IPS-18a (cell line): ENCODE measurements around the gene CACNB4.

Experiments
- H3K27ac ChIP-seq: one replicate; pipeline ENCODE4 v1.5.1; 2013; ENCODE audit warnings: low read length
- H3K27me3 ChIP-seq: one replicate; pipeline ENCODE4 v1.6.1; 2013; ENCODE audit warnings: mild to moderate bottlenecking, low read length; ENCODE audit not compliant: control insufficient read depth, insufficient read depth
- H3K36me3 ChIP-seq: one replicate; pipeline ENCODE4 v1.6.1; 2013; ENCODE audit warnings: low read depth, low read length; ENCODE audit not compliant: control insufficient read depth
- H3K4me1 ChIP-seq: one replicate; pipeline ENCODE4 v1.6.1; 2013; ENCODE audit warnings: low read depth, low read length; ENCODE audit not compliant: control insufficient read depth
- H3K4me3 ChIP-seq: one replicate; pipeline ENCODE4 v1.5.1; 2013; ENCODE audit warnings: low read length
- H3K9ac ChIP-seq: one replicate; pipeline ENCODE4 v1.6.1; 2013; ENCODE audit warnings: mild to moderate bottlenecking, low read length, moderate library complexity
- H3K9me3 ChIP-seq: one replicate; pipeline ENCODE4 v1.6.1; 2013; ENCODE audit warnings: low read depth, low read length; ENCODE audit not compliant: control insufficient read depth

CACNB4 gene

DNA sequence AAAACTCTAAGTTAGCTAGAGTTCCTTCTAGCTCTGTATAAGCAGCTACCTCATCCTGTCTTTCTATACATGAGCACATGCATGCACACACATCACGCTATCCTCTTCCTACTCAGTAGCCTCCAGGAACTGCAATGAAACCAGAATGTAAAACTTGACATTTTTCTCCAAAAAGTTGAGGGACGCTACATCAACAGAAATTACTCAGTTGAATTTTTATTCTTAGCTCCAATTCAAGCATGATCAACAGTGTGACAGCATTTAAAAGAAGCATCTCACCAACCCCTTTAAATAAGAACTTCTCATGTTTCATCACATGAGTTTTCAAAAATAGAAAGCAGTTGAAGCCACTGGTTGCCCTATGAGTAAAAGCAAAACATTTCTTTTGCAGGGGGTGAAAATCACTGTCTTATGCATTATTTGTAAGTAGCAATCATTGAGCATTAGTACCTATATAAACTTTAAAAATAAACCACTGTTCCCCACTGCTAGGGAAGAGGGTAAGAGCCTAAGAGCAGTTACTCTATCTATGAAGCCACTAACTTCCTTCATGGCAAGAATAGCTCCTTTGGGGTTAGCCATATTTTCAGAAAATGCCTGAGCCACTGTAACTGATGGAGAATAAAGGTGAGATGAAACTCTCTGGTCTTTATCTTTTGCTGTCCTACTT lies 192.7 kb downstream of the CACNB4 start:
- no peaks in the 10 kb centered on the region for H3K36me3 ChIP-seq
- no peak overlapping the region for H3K4me3 ChIP-seq
- H3K9ac ChIP-seq: no peak overlapping the region
- H3K27ac ChIP-seq: no peak overlapping the region
- H3K27me3 ChIP-seq: no peaks in the 10 kb centered on the region
- peaks cover 7% of the 10 kb centered on the region for H3K4me1 ChIP-seq
- no peaks in the 10 kb centered on the region for H3K9me3 ChIP-seq

DNA sequence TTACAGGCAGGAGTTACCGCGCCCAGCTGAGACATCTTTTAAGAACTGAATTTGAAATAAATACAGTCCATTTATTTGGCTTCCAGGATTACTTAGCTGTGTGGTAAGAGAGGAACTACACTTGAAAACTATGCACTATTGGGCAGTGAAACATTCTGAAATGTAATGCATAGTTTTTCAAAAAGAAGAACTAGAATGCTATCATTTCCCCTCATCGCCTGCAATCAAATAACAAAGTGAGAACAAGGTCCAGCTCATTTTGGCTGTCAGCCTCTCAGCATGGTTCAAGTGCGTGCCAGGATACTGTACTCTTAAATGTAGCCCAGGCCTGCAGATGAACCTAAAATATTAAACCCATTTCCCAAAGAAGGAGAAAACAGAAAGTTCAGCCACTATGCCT lies 194.0 kb downstream of the CACNB4 start:
- no peak overlapping the region for H3K9ac ChIP-seq
- no peaks in the 10 kb centered on the region for H3K27me3 ChIP-seq
- H3K27ac ChIP-seq: no peak overlapping the region
- H3K4me1 ChIP-seq: peaks cover 7% of the 10 kb centered on the region
- H3K36me3 ChIP-seq: no peaks in the 10 kb centered on the region
- no peak overlapping the region for H3K4me3 ChIP-seq
- no peaks in the 10 kb centered on the region for H3K9me3 ChIP-seq

DNA sequence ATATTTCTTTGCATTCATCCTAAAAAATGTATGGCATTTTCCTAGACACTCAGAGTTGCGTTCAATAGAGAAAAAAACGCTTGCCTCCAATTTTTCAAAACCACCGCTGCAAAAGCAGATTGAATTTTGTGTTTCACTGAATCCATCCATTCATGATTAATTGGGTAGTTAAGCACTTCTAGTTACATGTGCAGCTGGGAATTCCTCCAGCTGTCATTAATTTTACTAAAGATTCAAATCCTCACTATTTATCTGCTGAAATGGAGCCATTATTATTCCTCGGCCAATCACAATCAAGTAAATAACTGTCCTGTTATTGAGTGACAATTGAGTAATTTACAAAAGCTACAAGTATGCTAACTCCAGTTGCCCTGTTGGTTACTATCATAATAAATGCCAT lies 194.8 kb downstream of the CACNB4 start:
- no peaks in the 10 kb centered on the region for H3K36me3 ChIP-seq
- H3K4me3 ChIP-seq: no peak overlapping the region
- H3K4me1 ChIP-seq: peaks cover 7% of the 10 kb centered on the region
- no peaks in the 10 kb centered on the region for H3K27me3 ChIP-seq
- no peak overlapping the region for H3K27ac ChIP-seq
- H3K9me3 ChIP-seq: no peaks in the 10 kb centered on the region
- H3K9ac ChIP-seq: no peak overlapping the region

DNA sequence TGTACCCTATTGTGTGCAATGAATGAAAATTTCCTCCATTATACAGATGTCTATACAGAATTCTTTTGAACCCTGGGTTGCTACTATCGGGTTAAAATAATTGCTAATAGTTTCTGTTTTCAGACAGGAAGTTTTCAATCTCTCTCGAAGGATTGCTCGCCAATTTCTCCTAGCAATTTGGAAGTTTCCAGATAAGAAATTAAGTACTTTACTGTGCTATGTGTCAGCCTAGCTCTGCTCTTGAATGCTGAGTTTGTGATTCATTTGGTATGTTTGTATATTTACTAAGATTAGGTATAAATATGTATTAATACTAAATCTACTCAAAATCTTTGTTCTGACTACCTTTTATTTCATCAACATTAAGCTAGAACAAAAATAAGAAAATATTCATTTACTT lies 196.0 kb downstream of the CACNB4 start:
- no peak overlapping the region for H3K4me3 ChIP-seq
- no peak overlapping the region for H3K27ac ChIP-seq
- no peaks in the 10 kb centered on the region for H3K9me3 ChIP-seq
- no peaks in the 10 kb centered on the region for H3K4me1 ChIP-seq
- H3K27me3 ChIP-seq: no peaks in the 10 kb centered on the region
- H3K9ac ChIP-seq: no peak overlapping the region
- H3K36me3 ChIP-seq: no peaks in the 10 kb centered on the region

DNA sequence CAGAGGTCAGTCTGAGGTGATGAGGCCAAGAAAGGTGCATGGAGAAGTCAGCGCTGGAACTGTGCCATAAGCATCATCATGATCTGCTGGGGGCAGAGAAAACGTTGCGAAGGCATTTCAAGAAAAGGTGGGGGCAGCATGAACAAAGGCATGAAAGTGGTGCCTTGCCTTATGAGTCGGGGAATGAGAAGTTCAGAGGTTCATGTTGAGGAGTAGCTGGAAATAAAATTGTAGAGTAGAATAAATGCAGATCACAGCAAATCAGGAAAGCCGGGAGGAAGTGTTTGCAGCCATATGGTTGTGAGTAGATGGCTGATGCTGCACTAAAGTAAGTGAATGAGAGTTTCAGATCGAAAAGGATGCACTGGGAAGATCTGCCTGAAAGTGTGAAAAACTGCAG lies 198.5 kb downstream of the CACNB4 start:
- H3K27me3 ChIP-seq: no peaks in the 10 kb centered on the region
- no peak overlapping the region for H3K4me3 ChIP-seq
- no peak overlapping the region for H3K27ac ChIP-seq
- no peak overlapping the region for H3K9ac ChIP-seq
- H3K9me3 ChIP-seq: no peaks in the 10 kb centered on the region
- no peaks in the 10 kb centered on the region for H3K4me1 ChIP-seq
- H3K36me3 ChIP-seq: no peaks in the 10 kb centered on the region

- H3K4me1 ChIP-seq: no peaks in the 10 kb centered on the region
- no peaks in the 10 kb centered on the region for H3K27me3 ChIP-seq
- no peak overlapping the region for H3K4me3 ChIP-seq
- H3K27ac ChIP-seq: no peak overlapping the region
- no peaks in the 10 kb centered on the region for H3K9me3 ChIP-seq
- H3K9ac ChIP-seq: no peak overlapping the region
- H3K36me3 ChIP-seq: no peaks in the 10 kb centered on the region
Observed at GRCh38 chr2:151899156-151899555, 199.7 kb downstream of the CACNB4 start.

DNA sequence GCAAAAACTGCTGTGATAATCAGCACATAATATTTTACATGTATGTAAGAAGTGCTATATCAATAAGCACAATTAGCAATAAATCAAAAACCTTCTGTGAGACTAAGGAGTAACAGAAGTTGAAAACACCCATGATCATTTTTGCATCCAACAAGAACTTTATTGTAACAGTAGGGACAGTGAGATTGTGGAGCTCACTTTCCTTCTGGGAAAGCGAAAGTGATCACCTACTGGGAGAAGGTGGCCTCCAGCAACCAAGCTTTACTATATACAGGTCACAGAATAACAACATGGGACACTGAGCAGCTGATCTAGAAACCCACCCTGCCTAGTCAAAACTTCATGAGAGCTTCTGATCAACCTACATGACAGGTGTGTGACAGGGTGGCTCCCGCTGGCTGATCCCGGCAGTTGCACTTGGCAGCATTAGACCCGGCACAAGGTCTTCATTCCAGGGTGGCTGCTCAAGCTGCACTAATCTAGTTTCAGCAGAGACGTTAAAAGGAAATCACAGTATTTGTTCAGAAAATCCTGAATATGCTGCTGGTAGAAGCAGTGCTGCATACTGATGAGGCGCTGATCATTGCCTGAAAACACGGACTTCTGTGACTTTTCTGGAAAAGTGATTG lies 207.2 kb downstream of the CACNB4 start:
- Histone ChIP-seq H3K36me3 (no peaks in the 10 kb centered on the region), H3K9ac (no peak overlapping the region), H3K9me3 (no peaks in the 10 kb centered on the region), H3K4me3 (no peak overlapping the region), H3K27ac (no peak overlapping the region), H3K4me1 (no peaks in the 10 kb centered on the region), H3K27me3 (no peaks in the 10 kb centered on the region)

DNA sequence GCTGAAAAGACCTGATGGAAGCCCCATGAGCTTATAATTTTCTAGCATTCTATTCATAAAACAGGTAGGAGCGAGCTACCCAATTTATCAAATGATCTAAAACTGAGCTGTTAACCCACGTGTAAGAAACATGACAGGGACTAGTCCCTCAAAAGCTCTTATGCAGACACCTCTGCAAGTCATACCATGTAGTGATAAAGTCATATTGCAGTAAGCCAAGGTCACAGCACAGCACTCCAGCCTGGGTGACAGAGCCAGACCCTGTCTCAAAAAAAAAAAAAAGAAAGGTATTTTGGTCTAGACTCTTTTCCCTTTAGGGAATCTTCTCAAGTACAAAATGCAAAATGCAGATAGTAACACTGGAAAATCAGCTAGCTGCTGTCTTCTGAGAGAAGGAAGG lies 211.7 kb downstream of the CACNB4 start:
- no peak overlapping the region for H3K27ac ChIP-seq
- H3K4me3 ChIP-seq: no peak overlapping the region
- no peaks in the 10 kb centered on the region for H3K4me1 ChIP-seq
- no peaks in the 10 kb centered on the region for H3K36me3 ChIP-seq
- H3K9me3 ChIP-seq: no peaks in the 10 kb centered on the region
- H3K9ac ChIP-seq: no peak overlapping the region
- no peaks in the 10 kb centered on the region for H3K27me3 ChIP-seq

GRCh38 chr2:151886241-151886640 lies 212.6 kb downstream of the CACNB4 start:
- Histone ChIP-seq H3K4me1 (no peaks in the 10 kb centered on the region), H3K27me3 (no peaks in the 10 kb centered on the region), H3K27ac (no peak overlapping the region), H3K9ac (no peak overlapping the region), H3K9me3 (no peaks in the 10 kb centered on the region), H3K4me3 (no peak overlapping the region), H3K36me3 (no peaks in the 10 kb centered on the region)

GRCh38 chr2:151882786-151883445 lies 215.9 kb downstream of the CACNB4 start:
- Histone ChIP-seq H3K4me3 (no peak overlapping the region), H3K9ac (no peak overlapping the region), H3K27ac (no peak overlapping the region), H3K4me1 (no peaks in the 10 kb centered on the region), H3K36me3 (no peaks in the 10 kb centered on the region), H3K9me3 (no peaks in the 10 kb centered on the region), H3K27me3 (no peaks in the 10 kb centered on the region)

- no peak overlapping the region for H3K27ac ChIP-seq
Observed at GRCh38 chr2:151881342-151881741, 217.5 kb downstream of the CACNB4 start.

GRCh38 chr2:151880586-151880985 lies 218.3 kb downstream of the CACNB4 start:
- H3K4me1 ChIP-seq: no peaks in the 10 kb centered on the region
- no peak overlapping the region for H3K27ac ChIP-seq
- no peaks in the 10 kb centered on the region for H3K9me3 ChIP-seq
- H3K9ac ChIP-seq: no peak overlapping the region
- no peaks in the 10 kb centered on the region for H3K27me3 ChIP-seq
- H3K4me3 ChIP-seq: no peak overlapping the region
- H3K36me3 ChIP-seq: no peaks in the 10 kb centered on the region

More at GRCh38 chr2:151881342-151881741, 217.5 kb downstream of the CACNB4 start:
- H3K9me3 ChIP-seq: no peaks in the 10 kb centered on the region
- no peak overlapping the region for H3K4me3 ChIP-seq
- H3K36me3 ChIP-seq: no peaks in the 10 kb centered on the region
- no peaks in the 10 kb centered on the region for H3K27me3 ChIP-seq
- H3K9ac ChIP-seq: no peak overlapping the region
- H3K4me1 ChIP-seq: no peaks in the 10 kb centered on the region
